Peyer's patch (tissue), 4 donors: ENCODE results near the gene RAP2A. TPM values are rescaled to one million over a fixed set of nuclear protein-coding genes. Genes with fewer than 3 reads are reported as not detected.

Experiments
- DNase-seq, 3 donors: peaks; one replicate each; pipeline ENCODE4 v3.0.0-alpha.2; 2017 to 2019
- H3K27ac ChIP-seq, 4 donors: fragments of 200-600 bp; sonication (generic); one replicate each; pipeline ENCODE4 v1.5.1; 2016 to 2019
- H3K27me3 ChIP-seq, 2 donors: fragments of 200-600 bp; sonication (generic); one replicate each; pipeline ENCODE4 v1.5.1; 2019
- H3K36me3 ChIP-seq, 3 donors: fragments of 200-600 bp; sonication (generic); one replicate each; pipeline ENCODE4 v1.5.1; 2016 to 2019
- H3K4me1 ChIP-seq, 4 donors: fragments of 200-600 bp; sonication (generic); one replicate each; pipeline ENCODE4 v1.5.1; 2016 to 2019
- H3K4me3 ChIP-seq, 4 donors: fragments of 200-600 bp; sonication (generic); 1 replicate in 3 of 4; 2 replicates in 1 of 4; pipeline ENCODE4 v1.5.1; 2016 to 2019; ENCODE audit warnings: mild to moderate bottlenecking in 1 of 4
- H3K9me3 ChIP-seq, 4 donors: fragments of 200-600 bp; sonication (generic); one replicate each; pipeline ENCODE4 v1.5.1; 2016 to 2019; ENCODE audit warnings: mild to moderate bottlenecking in 1 of 4
- CTCF ChIP-seq, 6 experiments: fragments of 450-650 bp in 4 of 6; fragments of 200-600 bp in 2 of 6; sonication (generic) in 1 of 6; IDR thresholded peaks; one replicate each; pipeline ENCODE4 v1.5.1; 2017 to 2019; ENCODE audit warnings: antibody characterized with exemption in 6 of 6, mild to moderate bottlenecking in 3 of 6, moderate library complexity in 1 of 6
- POLR2A ChIP-seq, 2 donors: fragments of 450-650 bp; IDR thresholded peaks; one replicate each; pipeline ENCODE4 v1.5.1; 2017; ENCODE audit warnings: antibody characterized with exemption in 2 of 2, mild to moderate bottlenecking in 2 of 2, moderate library complexity in 2 of 2
- total RNA-seq, 4 donors: library from RNA; depleted of rRNA; stranded (reverse); fragments of >200 nt; gene quantifications; one replicate each; pipeline ENCODE4 v1.1.0, GENCODE V29; 2016

Gene RAP2A
- total RNA-seq, 4 donors from 2014 or later = 8.7 to 19.8 (median 16.4) TPM

GRCh38 chr13:97441368-97441767 is 7.4 kb downstream of the RAP2A start:
- TF ChIP-seq CTCF (IDR thresholded peaks at IDR 0.05) = no peak
- TF ChIP-seq POLR2A (IDR thresholded peaks at IDR 0.05) = no peak
- Histone ChIP-seq H3K36me3 (no peaks in the 10 kb centered on the region), H3K4me3 (no peak overlapping the region), H3K27me3 (no peaks in the 10 kb centered on the region), H3K4me1 (peaks cover 0 to 13% (median 0%) of the 10 kb centered on the region in 4 donors), H3K9me3 (no peaks in the 10 kb centered on the region), H3K27ac (no peak overlapping the region)
- DNase-seq = no peak

- H3K36me3 ChIP-seq = no peaks in the 10 kb centered on the region
- no peak overlapping the region for H3K4me3 ChIP-seq
- no peak overlapping the region for H3K27ac ChIP-seq
- no peak for DNase-seq
- H3K27me3 ChIP-seq = no peaks in the 10 kb centered on the region
- no peak for TF ChIP-seq CTCF (IDR thresholded peaks at IDR 0.05)
- no peaks in the 10 kb centered on the region for H3K4me1 ChIP-seq
- H3K9me3 ChIP-seq = no peaks in the 10 kb centered on the region
Measured at GRCh38 chr13:97445522-97446187, 11.7 kb downstream of the RAP2A start.

GRCh38 chr13:97446448-97446847 is 12.5 kb downstream of the RAP2A start:
- no peak for DNase-seq
- TF ChIP-seq POLR2A (IDR thresholded peaks at IDR 0.05) (no peak), CTCF (IDR thresholded peaks at IDR 0.05) (no peak)
- H3K27me3 ChIP-seq = no peaks in the 10 kb centered on the region

GRCh38 chr13:97448503-97449251 is 14.7 kb downstream of the RAP2A start:
- no peak overlapping the region for H3K27ac ChIP-seq
- H3K36me3 ChIP-seq = no peaks in the 10 kb centered on the region
- no peak for DNase-seq
- H3K4me1 ChIP-seq = no peaks in the 10 kb centered on the region
- H3K9me3 ChIP-seq = no peaks in the 10 kb centered on the region
- H3K4me3 ChIP-seq = no peak overlapping the region
- no peaks in the 10 kb centered on the region for H3K27me3 ChIP-seq
- TF ChIP-seq CTCF (IDR thresholded peaks at IDR 0.05) (no peak), POLR2A (IDR thresholded peaks at IDR 0.05) (no peak)

More at GRCh38 chr13:97446448-97446847, 12.5 kb downstream of the RAP2A start:
- H3K36me3 ChIP-seq = no peaks in the 10 kb centered on the region
- no peak overlapping the region for H3K27ac ChIP-seq
- no peaks in the 10 kb centered on the region for H3K9me3 ChIP-seq
- no peaks in the 10 kb centered on the region for H3K4me1 ChIP-seq
- no peak overlapping the region for H3K4me3 ChIP-seq

GRCh38 chr13:97454699-97455098 is 20.7 kb downstream of the RAP2A start:
- Histone ChIP-seq H3K27ac (no peak overlapping the region), H3K27me3 (no peaks in the 10 kb centered on the region), H3K4me1 (peaks cover 0 to 4% (median 0%) of the 10 kb centered on the region in 4 donors), H3K9me3 (no peaks in the 10 kb centered on the region), H3K4me3 (no peak overlapping the region), H3K36me3 (no peaks in the 10 kb centered on the region)
- TF ChIP-seq CTCF (IDR thresholded peaks at IDR 0.05) (no peak), POLR2A (IDR thresholded peaks at IDR 0.05) (no peak)
- no peak for DNase-seq
